Stimulated activated CD8-positive, alpha-beta memory T cell treated with anti-CD3 and anti-CD28 coated beads, Interleukin-12 subunit alpha, Interleukin-12 subunit beta, amount 100 ng/mL, for 1 hour (primary cell): Measurements from ENCODE around the gene CISH.

ENCODE experiments used
- DNase-seq: peaks from one replicate; pipeline ENCODE4 v3.0.0-alpha.2; 2020; ENCODE audit warnings: low read depth

Gene CISH

DNA sequence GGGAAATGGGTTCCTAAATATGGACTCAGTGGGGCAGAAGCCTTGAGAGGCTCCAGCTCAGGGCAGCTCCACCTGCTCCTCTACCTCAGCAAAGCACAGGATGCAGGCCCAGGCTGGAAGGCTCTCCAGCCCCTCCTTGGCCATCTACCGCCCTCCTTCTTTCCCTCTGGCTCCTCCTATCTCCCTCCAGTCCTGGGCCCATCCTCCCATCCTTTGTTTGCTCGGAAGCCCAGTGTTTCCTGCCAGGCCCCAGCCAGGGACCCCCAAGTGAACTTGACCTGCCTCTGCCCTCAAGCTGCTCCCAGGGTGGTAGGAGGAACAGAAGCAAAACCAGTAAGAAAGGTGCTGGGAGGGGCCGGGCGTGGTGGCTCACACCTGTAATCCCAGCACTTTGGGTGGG, 25.4 kb upstream of the CISH start:
- DNase-seq = no peak

DNA sequence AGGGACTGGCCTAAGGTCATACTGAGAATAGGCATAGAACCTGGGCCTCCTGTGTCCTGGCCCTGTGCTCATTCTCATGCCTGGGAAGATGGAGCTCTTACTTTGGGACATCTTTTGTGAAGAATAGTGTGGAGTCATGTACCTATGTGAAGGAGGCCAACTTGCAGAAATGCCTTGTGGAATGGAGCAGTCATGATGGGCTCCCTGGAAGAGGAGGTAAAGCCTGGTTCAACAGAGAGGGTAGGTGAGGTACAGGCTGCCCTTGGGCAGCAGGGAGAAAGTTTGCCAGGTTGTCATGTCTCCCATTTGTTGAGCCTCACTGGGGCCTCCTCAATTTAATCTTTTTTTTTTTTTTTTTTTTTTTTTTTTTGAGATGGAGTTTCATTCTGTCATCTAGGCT, 23.5 kb upstream of the CISH start:
- DNase-seq = no peak

DNA sequence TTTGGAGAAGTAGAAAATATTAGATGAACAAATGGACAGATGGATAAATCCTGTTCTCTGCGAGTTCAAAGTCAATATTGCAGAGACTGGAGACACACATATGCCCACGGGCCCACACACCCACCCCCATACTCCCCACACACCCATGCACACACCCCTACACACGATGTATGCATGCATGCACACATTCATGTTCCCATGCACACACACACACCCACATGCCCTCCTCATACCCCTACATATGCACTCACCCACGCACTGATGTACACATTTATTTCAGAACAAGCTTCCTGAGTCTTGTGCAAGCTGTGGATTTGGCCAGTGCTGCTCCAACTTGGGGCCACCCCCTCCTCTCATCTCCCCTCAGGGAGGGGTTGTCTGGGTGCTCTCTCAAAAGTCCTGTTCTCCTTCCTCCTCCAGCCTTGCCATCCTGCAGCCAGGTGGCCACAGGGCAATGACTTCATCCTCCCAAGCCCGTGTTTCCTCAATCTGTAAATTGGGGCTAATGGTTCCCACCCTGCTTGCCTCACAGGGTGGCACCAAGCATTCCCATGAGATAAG, 21.7 kb upstream of the CISH start:
- no peak for DNase-seq

DNA sequence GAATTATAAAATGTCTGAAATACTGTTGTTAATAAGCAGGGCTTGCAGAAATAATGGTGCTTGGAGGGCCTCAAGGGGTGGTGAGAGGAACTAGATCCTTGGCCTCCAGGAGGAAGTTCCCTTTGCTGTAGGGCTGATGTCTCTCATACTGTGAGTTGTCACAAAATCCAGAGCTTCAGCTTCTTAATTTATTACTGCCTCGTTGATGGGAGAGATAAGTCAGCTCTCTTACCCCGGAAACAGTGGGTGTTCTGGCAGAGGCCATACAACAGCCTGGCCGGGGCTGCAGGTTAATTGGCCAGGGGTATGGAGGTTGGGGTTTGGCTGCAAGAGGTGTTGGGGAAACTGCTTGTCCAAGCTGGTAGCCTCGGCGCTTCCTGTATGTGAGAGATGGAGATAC, 20.9 kb upstream of the CISH start:
- no peak for DNase-seq

DNA sequence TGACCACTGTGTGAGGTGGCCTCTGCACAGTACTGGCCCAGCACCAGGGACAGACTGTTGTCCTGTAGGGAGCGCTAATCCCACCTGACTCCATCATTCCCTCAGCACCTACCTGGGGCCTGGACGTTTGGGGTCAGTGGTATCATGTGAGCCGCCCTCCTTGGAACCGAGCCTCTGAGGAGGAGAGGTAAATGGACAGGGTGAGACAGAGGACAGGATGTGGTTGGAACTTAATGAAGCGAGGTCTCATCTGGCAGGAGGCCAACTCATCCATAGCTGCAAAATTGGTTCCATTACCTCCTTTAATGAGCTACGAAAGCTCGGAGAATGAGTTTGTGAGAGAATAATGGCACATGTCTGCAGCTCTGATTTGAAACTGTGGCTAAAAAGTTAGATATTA, 19.3 kb upstream of the CISH start:
- no peak for DNase-seq

DNA sequence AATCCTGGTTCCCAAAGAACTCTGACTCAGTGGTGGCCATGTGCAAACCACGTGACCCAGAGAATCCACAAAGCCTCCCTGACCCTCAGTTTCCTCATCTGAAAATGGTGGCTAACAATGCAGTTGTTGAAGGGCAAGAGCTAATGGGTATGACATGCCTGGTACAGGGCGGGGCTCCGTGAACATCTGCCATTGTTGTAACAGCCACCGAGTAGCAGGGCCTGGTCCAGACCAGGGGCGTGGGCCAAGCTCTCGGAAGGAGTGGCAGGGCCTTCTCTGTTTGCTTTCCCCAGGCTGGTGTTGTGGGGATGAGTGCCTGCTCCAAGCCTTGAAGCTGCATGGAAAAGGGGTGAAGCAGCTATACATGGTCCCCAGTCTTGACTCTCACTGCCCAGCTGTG, 18.8 kb upstream of the CISH start:
- DNase-seq = no peak

DNA sequence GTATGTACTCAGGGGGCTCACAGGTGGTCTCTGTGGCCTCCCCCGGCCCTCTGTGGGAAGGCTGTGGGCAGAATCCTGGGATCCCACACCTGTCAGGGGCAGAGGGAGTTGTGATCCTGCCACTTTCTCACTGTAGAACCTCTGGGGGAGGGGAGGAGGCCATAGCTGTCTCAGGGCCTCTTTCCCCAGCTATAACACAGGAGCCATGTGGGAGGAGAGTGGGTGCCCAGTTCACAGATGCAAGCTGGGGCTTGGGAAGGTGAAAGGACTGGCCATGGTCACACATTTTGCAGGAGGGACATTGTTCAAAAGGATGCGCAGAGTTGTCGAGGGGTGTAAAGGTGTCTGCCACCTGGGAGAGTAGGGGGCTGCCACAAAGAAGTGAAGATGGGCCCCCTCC, 17.0 kb upstream of the CISH start:
- DNase-seq = no peak

DNA sequence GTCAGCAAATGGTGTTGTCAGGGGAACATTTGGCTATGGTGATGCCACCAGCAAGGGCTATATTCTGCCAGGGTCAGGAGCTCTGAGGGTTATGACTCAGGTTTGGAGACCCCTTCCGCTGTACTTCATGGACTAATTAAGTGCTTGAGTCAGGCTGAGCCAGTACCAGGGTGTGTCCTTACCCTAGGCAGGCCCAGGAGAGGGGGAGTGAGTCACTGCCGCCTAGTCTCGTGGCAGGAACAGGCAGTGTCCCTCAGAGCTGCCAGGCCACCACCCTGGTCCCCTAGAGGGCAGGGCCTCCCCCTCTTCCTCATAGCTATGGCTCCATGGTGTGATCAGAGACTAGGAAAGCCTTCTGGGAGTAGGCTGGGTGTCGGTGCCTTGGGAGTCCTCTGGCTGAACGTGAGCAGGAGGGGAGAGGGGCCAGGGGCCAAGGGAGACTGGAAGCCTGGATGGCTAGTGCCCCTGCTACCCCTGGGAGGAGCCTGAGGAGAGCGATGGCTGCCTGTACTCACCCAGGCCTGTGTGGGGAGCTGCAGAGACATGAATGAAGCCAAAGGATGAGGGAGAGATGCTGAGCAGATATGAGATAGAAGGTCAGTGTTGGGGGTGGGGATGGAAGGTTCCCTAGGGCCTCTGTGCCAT, 16.0 kb upstream of the CISH start:
- no peak for DNase-seq

DNA sequence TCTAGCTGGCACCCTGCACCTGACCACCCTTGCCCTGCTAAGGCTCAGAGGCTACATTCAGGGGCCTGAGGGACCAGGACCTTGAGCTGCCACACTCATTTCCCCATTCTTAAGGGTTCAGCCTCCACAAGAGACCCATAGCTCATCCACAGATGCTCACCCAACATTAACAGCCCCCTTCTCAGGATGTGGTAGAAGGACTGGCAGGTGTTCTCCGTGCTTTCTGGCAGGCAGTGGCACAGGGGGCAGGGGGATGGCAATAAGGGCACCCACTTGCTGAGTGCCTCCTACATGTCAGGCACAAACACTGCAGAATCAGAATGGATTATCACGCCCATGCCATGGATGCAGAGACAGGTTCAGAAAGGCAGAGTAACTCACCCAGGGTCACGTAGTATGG, 14.8 kb upstream of the CISH start:
- no peak for DNase-seq

DNA sequence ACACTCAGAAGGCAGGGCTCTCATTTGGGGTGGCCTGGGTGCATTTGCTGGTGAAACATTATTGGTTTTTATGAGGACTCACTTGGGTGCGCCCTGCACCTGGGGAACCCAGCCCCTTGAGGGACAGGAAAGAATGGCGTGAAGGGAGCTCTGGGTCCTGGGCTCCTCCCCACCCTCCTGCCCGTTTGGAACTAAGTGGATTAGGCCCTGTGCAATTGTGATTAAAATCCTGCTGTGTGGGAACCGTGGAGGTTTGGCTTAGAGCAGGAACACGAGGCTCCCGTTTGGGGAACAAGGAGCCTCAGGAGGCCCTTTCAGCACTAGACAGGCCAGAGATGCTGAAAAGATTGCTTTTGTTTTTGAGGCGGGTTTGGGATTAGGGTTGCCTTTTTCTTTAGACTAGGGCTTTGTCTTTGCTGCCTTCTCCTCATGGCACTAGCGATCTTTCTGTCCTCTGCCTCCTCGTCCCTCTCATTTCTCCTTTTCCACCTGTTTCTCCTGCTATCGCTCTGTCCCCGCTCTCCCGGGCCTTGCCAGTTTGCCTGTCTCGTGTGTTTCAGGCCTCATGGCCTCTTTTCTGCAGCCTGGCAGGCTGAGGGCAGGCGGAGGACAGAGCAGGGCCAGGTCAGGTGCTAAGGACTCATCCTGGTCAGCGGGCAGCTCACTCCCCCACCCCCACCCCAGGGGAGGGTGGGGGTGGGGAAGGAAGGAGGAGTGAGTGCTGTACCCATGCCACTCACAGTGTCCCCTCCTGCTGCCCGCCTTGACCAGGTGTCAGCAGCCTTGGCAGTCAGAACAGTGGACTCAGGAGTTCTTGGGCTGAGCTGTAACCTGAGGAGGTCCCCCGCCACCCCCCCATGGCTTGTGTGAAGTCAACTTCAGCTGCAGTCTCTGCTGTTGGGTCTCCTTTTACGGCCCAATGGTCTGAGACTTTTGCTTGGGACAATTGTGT, 13.9 kb upstream of the CISH start:
- no peak for DNase-seq

DNA sequence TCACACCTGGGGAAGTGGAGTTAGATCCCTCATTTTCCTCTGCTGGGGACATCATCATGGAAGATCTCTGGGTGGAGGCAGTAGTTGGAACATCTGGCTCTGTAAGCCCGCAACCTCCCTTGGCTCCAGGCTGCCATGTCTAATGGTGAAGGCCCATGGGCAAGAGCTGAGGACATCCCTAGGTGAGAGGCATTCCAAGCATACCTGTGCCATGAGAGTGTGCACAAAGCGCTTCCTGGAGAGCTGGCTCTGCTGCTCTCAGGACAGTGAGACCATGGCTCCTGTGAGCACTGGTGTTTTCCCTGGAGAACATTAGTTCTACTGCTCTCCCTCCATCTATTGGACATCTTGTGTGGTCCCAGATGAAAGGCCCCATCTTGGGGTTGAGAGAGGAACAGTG, 13.1 kb upstream of the CISH start:
- DNase-seq = no peak

DNA sequence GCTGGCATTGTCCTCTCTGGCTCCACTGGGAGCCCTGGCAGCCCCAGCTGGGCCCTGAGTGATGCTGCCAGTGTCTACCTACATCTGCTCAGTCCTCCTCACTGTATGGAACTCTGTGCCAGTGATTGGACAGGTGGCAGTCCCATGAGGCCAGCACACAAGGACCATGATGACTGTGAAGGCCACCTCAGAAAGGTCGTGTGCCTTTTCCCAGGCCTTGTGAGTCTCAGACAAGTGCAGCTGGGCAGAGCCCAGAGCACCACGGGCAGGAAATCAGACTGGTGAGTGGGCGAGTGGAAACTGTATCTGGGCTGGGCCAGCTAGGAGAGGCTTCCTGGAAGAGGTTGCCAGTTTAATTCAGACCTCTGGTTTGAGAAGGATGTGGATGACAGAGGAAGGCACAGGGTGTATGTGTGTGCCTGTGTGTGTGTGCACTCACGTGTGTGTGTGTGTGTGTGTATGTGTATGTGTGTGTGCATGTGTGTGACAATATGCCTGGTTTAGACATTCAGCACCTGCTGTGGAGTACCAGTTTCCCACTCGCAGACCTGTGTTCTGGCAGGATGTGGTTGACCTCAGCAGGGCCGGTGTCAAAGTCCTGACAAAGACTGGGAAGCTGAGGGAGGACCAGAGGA, 12.4 kb upstream of the CISH start:
- DNase-seq = no peak

DNA sequence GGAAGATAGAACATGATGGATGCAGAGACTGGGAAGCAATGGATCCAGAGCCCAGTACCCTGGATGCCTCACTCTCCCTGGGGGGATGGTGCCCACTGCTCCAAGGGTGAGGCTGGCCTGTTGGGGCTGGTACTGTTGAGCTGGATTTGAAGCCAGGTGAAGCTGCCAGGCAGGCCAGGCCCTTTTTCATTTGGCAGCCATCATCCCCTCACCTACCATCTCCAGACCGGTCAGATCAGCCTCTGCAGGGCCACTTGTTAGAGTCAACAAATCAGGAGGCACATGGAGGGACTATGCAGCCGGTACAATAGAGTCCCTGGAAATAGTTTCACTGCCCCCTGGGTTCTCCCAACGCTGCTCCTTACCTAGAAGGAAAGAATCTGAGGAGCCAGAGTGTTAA, 11.3 kb upstream of the CISH start:
- DNase-seq = no peak

DNA sequence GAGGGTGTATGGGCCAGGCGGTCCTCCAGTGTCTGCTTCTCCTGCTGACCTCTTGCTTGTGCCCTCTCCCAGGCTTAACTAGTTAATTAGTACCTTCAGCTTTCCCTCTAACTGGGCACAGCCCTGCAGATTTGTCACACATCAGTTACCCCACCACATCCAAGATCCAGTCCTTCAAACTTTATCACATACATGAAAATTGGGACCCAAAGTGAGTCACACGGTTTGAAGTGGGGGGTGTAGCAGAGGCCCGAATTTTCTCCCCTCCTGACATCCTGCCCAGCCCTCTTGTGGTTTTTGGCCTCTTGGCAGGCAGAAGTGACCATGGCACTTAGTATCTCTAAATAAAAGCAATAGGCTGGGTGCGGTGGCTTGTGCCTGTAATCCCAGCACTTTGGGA, 9.2 kb upstream of the CISH start:
- no peak for DNase-seq

DNA sequence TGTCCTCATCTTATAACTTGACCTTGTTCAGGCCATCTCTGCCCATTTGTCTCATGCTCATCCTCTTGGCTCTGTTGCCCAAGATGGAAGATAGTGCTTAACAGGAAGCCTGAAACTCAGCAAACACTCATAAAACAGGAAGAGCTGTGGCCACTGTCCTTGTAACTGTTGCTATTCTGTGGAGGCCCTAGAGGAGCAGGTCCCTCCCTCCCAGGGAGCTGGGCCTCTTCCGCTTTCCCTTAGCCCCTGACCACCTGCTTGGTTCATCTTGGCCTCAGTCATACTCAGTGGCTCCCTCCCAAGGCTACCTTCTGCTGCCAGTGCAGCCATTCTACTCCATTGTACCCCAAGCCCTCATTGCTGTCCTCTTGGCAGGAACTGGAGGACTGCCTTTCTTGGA, 8.8 kb upstream of the CISH start:
- DNase-seq = no peak

DNA sequence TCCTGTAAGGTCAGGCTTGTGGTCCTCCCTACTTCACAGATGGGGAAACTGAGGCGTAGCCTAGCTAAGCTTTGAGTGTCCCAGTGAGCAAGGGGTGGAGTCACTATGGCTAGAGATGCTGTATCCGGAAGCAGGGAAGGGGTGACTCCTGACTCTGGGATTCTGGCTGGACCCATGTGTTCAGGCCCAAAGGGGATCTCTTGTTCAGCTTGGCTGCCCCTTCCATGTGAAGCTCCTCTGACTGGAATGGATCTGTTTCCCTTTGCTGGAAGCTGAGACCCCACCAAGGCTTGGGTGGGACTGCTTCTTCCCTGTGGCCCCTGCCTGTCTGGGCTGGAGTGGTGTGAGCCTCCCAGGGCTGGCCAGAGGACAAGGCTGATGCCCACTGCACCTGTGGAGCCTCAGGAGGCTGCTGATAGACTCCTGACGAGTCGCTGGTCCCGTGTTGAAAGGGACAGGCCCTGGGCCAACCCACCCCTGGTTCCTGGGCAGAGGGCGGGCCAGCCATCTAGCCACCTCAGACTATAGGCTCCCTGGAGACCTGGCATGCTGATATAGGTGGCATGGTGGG, 6.4 kb upstream of the CISH start:
- DNase-seq = no peak

DNA sequence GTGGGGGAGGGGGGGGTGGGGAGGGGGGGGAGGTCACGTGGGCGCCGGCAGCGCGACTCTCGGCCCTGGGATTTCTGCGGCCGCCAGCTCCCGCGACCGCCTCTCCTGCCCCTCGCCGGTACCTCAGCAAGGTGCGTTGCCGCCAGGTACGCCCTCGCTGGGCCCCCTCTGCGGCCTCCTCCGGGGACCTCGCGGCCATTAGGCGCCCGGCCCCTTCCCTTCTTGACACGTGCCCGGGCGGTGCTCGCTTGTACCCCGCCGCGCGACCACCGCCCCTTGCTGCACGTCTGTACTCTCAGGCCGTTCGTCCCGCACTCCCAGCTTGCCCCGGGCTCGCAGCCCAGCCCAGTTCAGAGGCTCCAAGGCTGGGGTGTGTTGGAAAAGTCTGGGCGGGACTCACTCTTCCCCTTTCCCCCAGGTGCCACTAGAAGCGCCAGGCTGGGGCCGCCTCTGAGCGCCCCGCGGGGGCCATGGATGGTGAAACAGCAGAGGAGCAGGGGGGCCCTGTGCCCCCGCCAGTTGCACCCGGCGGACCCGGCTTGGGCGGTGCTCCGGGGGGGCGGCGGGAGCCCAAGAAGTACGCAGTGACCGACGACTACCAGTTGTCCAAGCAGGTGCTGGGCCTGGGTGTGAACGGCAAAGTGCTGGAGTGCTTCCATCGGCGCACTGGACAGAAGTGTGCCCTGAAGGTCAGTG, 5.7 kb upstream of the CISH start, which contains the start of gene MAPKAPK3:
MAPKAPK3 (plus strand) TSS at position 56 of the 696 bp plus-strand sequence; CDS start at position 471, 415 bp downstream.
- DNase-seq = no peak

DNA sequence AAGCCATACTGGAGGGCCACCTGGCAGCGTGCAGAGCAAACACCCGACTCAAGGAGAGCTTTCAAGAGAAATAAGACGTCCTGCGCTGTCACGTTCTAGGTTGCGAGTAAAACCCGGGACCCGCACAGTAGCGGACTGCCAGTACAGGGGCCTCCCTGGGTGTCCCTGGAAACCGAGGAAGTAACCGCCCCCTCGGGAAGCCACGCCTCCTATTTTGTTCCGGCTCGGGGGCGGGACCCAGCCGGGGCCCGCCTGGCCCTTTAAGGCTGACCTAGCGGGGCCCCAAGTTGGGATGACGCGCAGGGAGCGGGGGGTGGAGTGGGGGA, 5.2 kb upstream of the CISH start:
- DNase-seq = peak; percentile 91

DNA sequence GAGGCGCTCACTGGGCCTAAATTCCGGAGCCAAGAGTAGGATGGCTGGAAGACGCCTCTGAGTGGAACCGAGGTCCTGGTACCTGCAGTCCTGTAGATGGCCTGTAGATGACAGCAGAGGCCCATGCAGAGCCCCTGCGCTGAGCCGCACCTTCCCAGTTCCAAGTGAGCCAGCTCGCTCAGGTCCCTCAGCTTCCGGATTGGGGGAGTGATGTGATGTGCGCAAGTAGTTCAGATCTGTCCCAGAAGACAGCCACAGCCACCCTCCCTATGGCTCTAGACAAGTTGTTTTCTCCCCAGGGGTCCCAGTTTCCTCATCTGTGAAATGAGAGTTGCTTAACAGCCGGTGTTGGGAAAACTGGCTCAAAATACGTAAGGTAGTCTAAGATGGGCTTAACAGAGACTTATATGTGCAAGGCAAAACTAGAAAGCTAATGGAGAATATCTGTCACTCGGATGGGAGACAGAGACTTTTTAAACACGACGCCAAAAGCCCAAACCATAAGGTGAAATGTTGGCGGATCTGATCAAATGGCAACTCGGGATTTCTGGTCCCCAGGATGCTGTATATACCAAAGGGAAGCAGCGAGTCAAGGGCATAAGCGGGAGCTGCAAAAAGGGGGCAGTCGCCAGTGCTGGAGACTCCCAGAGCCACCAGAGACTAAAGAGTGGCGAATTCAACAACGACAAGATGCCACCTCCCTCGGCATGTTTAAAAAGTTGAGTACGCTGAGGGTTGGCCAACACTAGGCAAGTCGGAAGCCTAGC, 4.6 kb upstream of the CISH start:
- peak; percentile 69 for DNase-seq

DNA sequence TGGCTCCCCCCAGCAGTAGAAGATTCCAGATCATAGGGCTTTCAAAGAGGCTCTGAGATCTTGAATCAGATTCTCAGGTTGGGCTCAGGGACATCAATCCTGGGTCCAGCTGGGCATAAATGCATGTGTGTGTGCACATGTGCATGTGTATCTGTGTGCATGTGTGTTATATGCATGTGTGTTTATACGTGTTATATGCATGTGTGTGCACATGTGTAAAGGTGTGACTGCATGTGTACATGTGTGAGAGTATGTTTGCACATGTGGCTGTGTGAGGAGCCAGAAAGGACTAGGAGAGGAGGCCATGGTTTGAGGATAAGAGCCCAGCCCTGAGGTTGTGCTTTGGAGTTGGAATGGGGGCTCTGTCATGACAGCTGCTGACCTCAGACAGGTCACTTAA, 3.6 kb upstream of the CISH start:
- DNase-seq = no peak
